Muscle layer of colon (tissue), 2 donors: ENCODE measurements around the gene C1QTNF6.
A peak's percentile ranks its signal among the peaks of the same experiment; 100 is the strongest.
"Not testable (repeated sequence)": the region's sequence is repeated elsewhere in the genome, so short reads cannot be mapped to it uniquely, and the experiment has no call there.

Experiments
- H3K27ac ChIP-seq: one replicate; pipeline ENCODE4 v1.7.0; 2013; ENCODE audit warnings: low read depth, mild to moderate bottlenecking, low read length, moderate library complexity
- H3K27me3 ChIP-seq, 2 donors: one replicate each; pipeline ENCODE4 v1.7.0; 2013; ENCODE audit warnings: low read length in 2 of 2, mild to moderate bottlenecking in 2 of 2; ENCODE audit not compliant: insufficient read depth in 2 of 2, control insufficient read depth in 1 of 2
- H3K36me3 ChIP-seq: one replicate; pipeline ENCODE4 v1.7.0; 2013; ENCODE audit warnings: mild to moderate bottlenecking, low read length; ENCODE audit not compliant: insufficient read depth
- H3K4me1 ChIP-seq: one replicate; pipeline ENCODE4 v1.7.0; 2013; ENCODE audit warnings: mild to moderate bottlenecking, low read length; ENCODE audit not compliant: insufficient read depth
- H3K4me3 ChIP-seq, 2 donors: one replicate each; pipeline ENCODE4 v1.7.0; 2013; ENCODE audit warnings: low read length in 2 of 2, low read depth in 1 of 2, mild to moderate bottlenecking in 1 of 2, moderate library complexity in 1 of 2
- H3K9ac ChIP-seq: one replicate; pipeline ENCODE4 v1.7.0; 2013; ENCODE audit warnings: low read length
- H3K9me3 ChIP-seq: one replicate; pipeline ENCODE4 v1.7.0; 2013; ENCODE audit warnings: mild to moderate bottlenecking, low read length
- donor health status: abdominal sarcoma.
- donor health status: Adenocarcinoma of cecum.

Gene C1QTNF6

GRCh38 chr22:37177755-37178154 lies 10.3 kb downstream of the C1QTNF6 start:
- no peak overlapping the region for H3K27ac ChIP-seq
- H3K9ac ChIP-seq: no peak overlapping the region
- H3K9me3 ChIP-seq: no peaks in the 10 kb centered on the region
- H3K27me3 ChIP-seq: no peaks in the 10 kb centered on the region
- H3K4me1 ChIP-seq: peaks cover 33% of the 10 kb centered on the region
- no peaks in the 10 kb centered on the region for H3K36me3 ChIP-seq
- no peak overlapping the region for H3K4me3 ChIP-seq

- H3K27ac ChIP-seq: no peak overlapping the region
- H3K4me1 ChIP-seq: peaks cover 33% of the 10 kb centered on the region
- no peak overlapping the region for H3K4me3 ChIP-seq
Measured at GRCh38 chr22:37177221-37177620, 10.8 kb downstream of the C1QTNF6 start.

GRCh38 chr22:37176464-37177061 lies 11.5 kb downstream of the C1QTNF6 start:
- Histone ChIP-seq H3K27ac (no peak overlapping the region), H3K27me3 (no peaks in the 10 kb centered on the region), H3K9ac (no peak overlapping the region)

More at GRCh38 chr22:37177221-37177620, 10.8 kb downstream of the C1QTNF6 start:
- no peaks in the 10 kb centered on the region for H3K27me3 ChIP-seq
- no peaks in the 10 kb centered on the region for H3K9me3 ChIP-seq
- no peaks in the 10 kb centered on the region for H3K36me3 ChIP-seq
- no peak overlapping the region for H3K9ac ChIP-seq

GRCh38 chr22:37175414-37176281 lies 12.4 kb downstream of the C1QTNF6 start:
- no peak overlapping the region for H3K9ac ChIP-seq

More at GRCh38 chr22:37176464-37177061, 11.5 kb downstream of the C1QTNF6 start:
- Histone ChIP-seq H3K4me3 (peak overlapping the region; percentile 8 to 12), H3K36me3 (no peaks in the 10 kb centered on the region), H3K4me1 (peaks cover 33% of the 10 kb centered on the region), H3K9me3 (no peaks in the 10 kb centered on the region)

GRCh38 chr22:37174964-37175363 lies 13.1 kb downstream of the C1QTNF6 start:
- no peaks in the 10 kb centered on the region for H3K9me3 ChIP-seq
- no peaks in the 10 kb centered on the region for H3K36me3 ChIP-seq
- no peaks in the 10 kb centered on the region for H3K27me3 ChIP-seq
- H3K4me3 ChIP-seq: no peak overlapping the region
- peaks cover 33% of the 10 kb centered on the region for H3K4me1 ChIP-seq
- H3K9ac ChIP-seq: no peak overlapping the region
- H3K27ac ChIP-seq: no peak overlapping the region

More at GRCh38 chr22:37175414-37176281, 12.4 kb downstream of the C1QTNF6 start:
- H3K4me1 ChIP-seq: peaks cover 33% of the 10 kb centered on the region
- H3K9me3 ChIP-seq: no peaks in the 10 kb centered on the region
- no peak overlapping the region for H3K27ac ChIP-seq
- no peaks in the 10 kb centered on the region for H3K36me3 ChIP-seq
- peak overlapping the region in 1 of 2 donors; percentile 12 for H3K4me3 ChIP-seq
- H3K27me3 ChIP-seq: no peaks in the 10 kb centered on the region

GRCh38 chr22:37173709-37174108 lies 14.3 kb downstream of the C1QTNF6 start:
- Histone ChIP-seq H3K36me3 (no peaks in the 10 kb centered on the region), H3K9me3 (no peaks in the 10 kb centered on the region), H3K4me1 (peaks cover 30% of the 10 kb centered on the region), H3K27ac (no peak overlapping the region), H3K9ac (no peak overlapping the region), H3K4me3 (no peak overlapping the region), H3K27me3 (no peaks in the 10 kb centered on the region)

GRCh38 chr22:37172266-37173245 lies 15.5 kb downstream of the C1QTNF6 start:
- Histone ChIP-seq H3K27me3 (no peaks in the 10 kb centered on the region), H3K36me3 (no peaks in the 10 kb centered on the region), H3K4me3 (no peak overlapping the region), H3K9me3 (no peaks in the 10 kb centered on the region), H3K9ac (no peak overlapping the region), H3K4me1 (peaks cover 19% of the 10 kb centered on the region), H3K27ac (no peak overlapping the region)

GRCh38 chr22:37171662-37172061 lies 16.4 kb downstream of the C1QTNF6 start:
- H3K9me3 ChIP-seq: no peaks in the 10 kb centered on the region
- no peak overlapping the region for H3K4me3 ChIP-seq
- H3K27ac ChIP-seq: no peak overlapping the region
- no peaks in the 10 kb centered on the region for H3K27me3 ChIP-seq
- H3K4me1 ChIP-seq: peaks cover 11% of the 10 kb centered on the region
- H3K36me3 ChIP-seq: no peaks in the 10 kb centered on the region
- H3K9ac ChIP-seq: no peak overlapping the region

- H3K4me3 ChIP-seq, H3K27me3 ChIP-seq, H3K27ac ChIP-seq: not testable (repeated sequence)
Measured at GRCh38 chr22:37170689-37171405, 17.2 kb downstream of the C1QTNF6 start.

GRCh38 chr22:37169947-37170688 lies 17.9 kb downstream of the C1QTNF6 start:
- Histone ChIP-seq H3K4me1 (no peaks in the 10 kb centered on the region), H3K9ac (no peak overlapping the region), H3K36me3 (no peaks in the 10 kb centered on the region), H3K4me3 (no peak overlapping the region), H3K27ac (no peak overlapping the region), H3K9me3 (no peaks in the 10 kb centered on the region), H3K27me3 (peaks cover 0 to 3% of the 10 kb centered on the region in 2 donors)

More at GRCh38 chr22:37170689-37171405, 17.2 kb downstream of the C1QTNF6 start:
- not testable (repeated sequence) for H3K36me3 ChIP-seq, H3K9me3 ChIP-seq, H3K9ac ChIP-seq, H3K4me1 ChIP-seq
